NCI-H1105 treated with DMSO at 0.1 percent for 48 hours (cell line): ENCODE data around the gene STARD4.
A peak's percentile ranks its signal among the peaks of the same experiment; 100 is the strongest.

Experiments
- DNase-seq: peaks from one replicate; lab custom pipeline; 2025; lab: John Stamatoyannopoulos, UW

The STARD4 gene

GRCh38 chr5:111520908-111521307 lies 8.6 kb upstream of the STARD4 start:
- DNase-seq, result no peak

- DNase-seq, result no peak
These were observed 6.4 kb upstream of the STARD4 start for GRCh38 chr5:111518777-111519176.

GRCh38 chr5:111517853-111518501 lies 5.6 kb upstream of the STARD4 start:
- no peak for DNase-seq

GRCh38 chr5:111514087-111514486 lies 1.8 kb upstream of the STARD4 start:
- no peak for DNase-seq

- no peak for DNase-seq
These were observed 791 bp upstream of the STARD4 start for GRCh38 chr5:111513131-111513520.

GRCh38 chr5:111511831-111512374 lies 432 bp downstream of the STARD4 start:
- DNase-seq, result peak; percentile 74

- no peak for DNase-seq
These were observed 1.0 kb downstream of the STARD4 start for GRCh38 chr5:111511174-111511830.

- DNase-seq, result no peak
These were observed 3.2 kb downstream of the STARD4 start for GRCh38 chr5:111509119-111509518.

- no peak for DNase-seq
These were observed 5.1 kb downstream of the STARD4 start for GRCh38 chr5:111507276-111507675.

GRCh38 chr5:111505096-111505495 lies 7.2 kb downstream of the STARD4 start:
- DNase-seq, result no peak

GRCh38 chr5:111502956-111503355 lies 9.4 kb downstream of the STARD4 start:
- DNase-seq, result no peak

- no peak for DNase-seq
These were observed 14.0 kb downstream of the STARD4 start for GRCh38 chr5:111498346-111498745.

- no peak for DNase-seq
These were observed 17.2 kb downstream of the STARD4 start for GRCh38 chr5:111495159-111495558.

GRCh38 chr5:111494355-111494999 lies 17.9 kb downstream of the STARD4 start:
- peak; percentile 25 for DNase-seq

- DNase-seq, result no peak
These were observed 19.3 kb downstream of the STARD4 start for GRCh38 chr5:111493031-111493430.

GRCh38 chr5:111488353-111488752 lies 24.0 kb downstream of the STARD4 start:
- no peak for DNase-seq

GRCh38 chr5:111486926-111487325 lies 25.4 kb downstream of the STARD4 start:
- DNase-seq, result no peak

- DNase-seq, result no peak
These were observed 26.3 kb downstream of the STARD4 start for GRCh38 chr5:111486055-111486454.

GRCh38 chr5:111480346-111480745 lies 32.0 kb downstream of the STARD4 start:
- no peak for DNase-seq

- no peak for DNase-seq
These were observed 33.4 kb downstream of the STARD4 start for GRCh38 chr5:111478898-111479297.

GRCh38 chr5:111478266-111478665 lies 34.1 kb downstream of the STARD4 start:
- peak; percentile 4 for DNase-seq

- DNase-seq, result no peak
These were observed 39.8 kb downstream of the STARD4 start for GRCh38 chr5:111472579-111472978.

- DNase-seq, result no peak
These were observed 40.2 kb downstream of the STARD4 start for GRCh38 chr5:111472096-111472495.
